ENCODE measurements around the gene CD226. TPM values are rescaled to one million over a fixed set of nuclear protein-coding genes. Genes with fewer than 3 reads are reported as not detected.

CD226 gene
- total RNA-seq, 4 donors from 2014 or later: 0.05 to 0.24 (median 0.16) TPM

DNA sequence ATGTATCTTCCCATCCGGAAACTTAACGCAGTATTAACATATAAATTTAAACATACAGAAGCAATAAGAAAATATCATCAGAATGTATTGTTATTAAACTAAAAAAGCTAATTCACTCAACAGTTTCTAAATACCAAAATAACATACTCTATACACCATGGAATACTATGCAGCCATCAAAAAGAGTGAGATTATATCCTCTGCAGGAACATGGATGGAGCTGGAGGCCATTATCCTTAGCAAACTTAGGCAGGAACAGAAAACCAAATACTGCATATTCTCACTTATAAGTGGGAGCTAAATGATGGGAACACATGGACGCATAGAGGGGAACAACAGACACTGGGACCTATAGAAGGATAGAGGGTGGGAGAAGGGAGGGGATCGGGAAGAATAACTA, 127.1 kb downstream of the CD226 start:
- no peak for DNase-seq (ENCODE audit: low spot score in 2 of 2)
- TF ChIP-seq POLR2AphosphoS5 (IDR thresholded peaks at IDR 0.05) (no peak), EP300 (IDR thresholded peaks at IDR 0.05) (no peak), POLR2A (IDR thresholded peaks at IDR 0.05) (no peak)
- TF ChIP-seq, protein P1, sequence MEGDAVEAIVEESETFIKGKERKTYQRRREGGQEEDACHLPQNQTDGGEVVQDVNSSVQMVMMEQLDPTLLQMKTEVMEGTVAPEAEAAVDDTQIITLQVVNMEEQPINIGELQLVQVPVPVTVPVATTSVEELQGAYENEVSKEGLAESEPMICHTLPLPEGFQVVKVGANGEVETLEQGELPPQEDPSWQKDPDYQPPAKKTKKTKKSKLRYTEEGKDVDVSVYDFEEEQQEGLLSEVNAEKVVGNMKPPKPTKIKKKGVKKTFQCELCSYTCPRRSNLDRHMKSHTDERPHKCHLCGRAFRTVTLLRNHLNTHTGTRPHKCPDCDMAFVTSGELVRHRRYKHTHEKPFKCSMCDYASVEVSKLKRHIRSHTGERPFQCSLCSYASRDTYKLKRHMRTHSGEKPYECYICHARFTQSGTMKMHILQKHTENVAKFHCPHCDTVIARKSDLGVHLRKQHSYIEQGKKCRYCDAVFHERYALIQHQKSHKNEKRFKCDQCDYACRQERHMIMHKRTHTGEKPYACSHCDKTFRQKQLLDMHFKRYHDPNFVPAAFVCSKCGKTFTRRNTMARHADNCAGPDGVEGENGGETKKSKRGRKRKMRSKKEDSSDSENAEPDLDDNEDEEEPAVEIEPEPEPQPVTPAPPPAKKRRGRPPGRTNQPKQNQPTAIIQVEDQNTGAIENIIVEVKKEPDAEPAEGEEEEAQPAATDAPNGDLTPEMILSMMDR (IDR thresholded peaks at IDR 0.05): no peak
- Histone ChIP-seq H3K4me1 (no peaks in the 10 kb centered on the region), H3K27me3 (no peaks in the 10 kb centered on the region), H3K4me3 (no peak overlapping the region), H3K27ac (no peak overlapping the region), H3K9me3 (peaks cover 8% of the 10 kb centered on the region), H3K36me3 (no peaks in the 10 kb centered on the region)
- 91% methylated on average over 4 of the region's 4 CpGs for WGBS

GRCh38 chr18:69819460-69819859, 128.2 kb downstream of the CD226 start:
- H3K9me3 ChIP-seq: peaks cover 8% of the 10 kb centered on the region
- no peaks in the 10 kb centered on the region for H3K4me1 ChIP-seq
- no peak for DNase-seq (ENCODE audit: low spot score in 2 of 2)
- no peak overlapping the region for H3K27ac ChIP-seq
- no peaks in the 10 kb centered on the region for H3K27me3 ChIP-seq
- H3K36me3 ChIP-seq: no peaks in the 10 kb centered on the region
- TF ChIP-seq EP300 (IDR thresholded peaks at IDR 0.05) (no peak), POLR2A (IDR thresholded peaks at IDR 0.05) (no peak), POLR2AphosphoS5 (IDR thresholded peaks at IDR 0.05) (no peak)
- TF ChIP-seq, protein P1 (IDR thresholded peaks at IDR 0.05): no peak
- 63% methylated on average over 2 of the region's 2 CpGs for WGBS
- H3K4me3 ChIP-seq: no peak overlapping the region

DNA sequence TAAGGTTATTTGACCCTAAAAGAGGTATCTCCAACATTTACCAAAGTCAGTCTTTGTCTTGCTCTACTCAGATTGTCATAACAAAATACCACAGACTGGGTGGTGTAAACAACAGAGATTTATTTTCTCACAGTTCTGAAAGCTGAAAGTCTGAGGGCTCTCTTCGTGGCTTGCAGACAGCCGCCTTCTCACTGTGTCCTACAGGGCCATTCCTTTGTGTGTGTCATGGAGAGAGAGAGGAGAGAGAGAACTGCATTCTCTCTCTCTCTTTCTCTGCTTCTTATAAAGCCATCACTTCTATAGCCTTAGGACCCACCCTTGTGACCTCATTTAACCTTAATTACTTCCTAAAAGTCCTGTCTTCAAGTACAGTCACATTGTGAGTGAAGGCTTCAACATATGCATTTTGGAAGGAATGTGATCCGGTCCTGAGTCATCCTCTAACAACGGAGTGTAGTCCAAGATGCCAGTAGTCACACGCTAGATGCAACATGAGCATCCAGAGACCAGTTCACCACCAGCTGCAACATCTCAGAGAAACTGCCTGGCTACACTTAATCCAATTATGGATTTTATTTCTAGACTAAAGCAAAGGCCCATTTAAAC, 130.2 kb downstream of the CD226 start:
- H3K36me3 ChIP-seq: no peaks in the 10 kb centered on the region
- no peak overlapping the region for H3K27ac ChIP-seq
- TF ChIP-seq EP300 (IDR thresholded peaks at IDR 0.05) (no peak), POLR2A (IDR thresholded peaks at IDR 0.05) (no peak), POLR2AphosphoS5 (IDR thresholded peaks at IDR 0.05) (no peak)
- TF ChIP-seq, protein P1 (IDR thresholded peaks at IDR 0.05): no peak
- H3K4me3 ChIP-seq: no peak overlapping the region
- no peaks in the 10 kb centered on the region for H3K27me3 ChIP-seq
- WGBS: 77% methylated on average over 5 of the region's 5 CpGs
- H3K9me3 ChIP-seq: peaks cover 4% of the 10 kb centered on the region
- H3K4me1 ChIP-seq: no peaks in the 10 kb centered on the region
- no peak for DNase-seq (ENCODE audit: low spot score in 2 of 2)

GRCh38 chr18:69814861-69815385, 132.8 kb downstream of the CD226 start:
- no peaks in the 10 kb centered on the region for H3K4me1 ChIP-seq
- H3K36me3 ChIP-seq: no peaks in the 10 kb centered on the region
- no peak for DNase-seq (ENCODE audit: low spot score in 2 of 2)
- 65% methylated on average over 4 of the region's 4 CpGs for WGBS
- TF ChIP-seq POLR2A (IDR thresholded peaks at IDR 0.05) (no peak), POLR2AphosphoS5 (IDR thresholded peaks at IDR 0.05) (no peak), EP300 (IDR thresholded peaks at IDR 0.05) (no peak)
- TF ChIP-seq, protein P1 (IDR thresholded peaks at IDR 0.05): no peak
- H3K9me3 ChIP-seq: no peaks in the 10 kb centered on the region
- H3K4me3 ChIP-seq: no peak overlapping the region
- no peaks in the 10 kb centered on the region for H3K27me3 ChIP-seq
- no peak overlapping the region for H3K27ac ChIP-seq

- Histone ChIP-seq H3K36me3 (no peaks in the 10 kb centered on the region), H3K9me3 (no peaks in the 10 kb centered on the region), H3K27ac (no peak overlapping the region), H3K27me3 (no peaks in the 10 kb centered on the region), H3K4me1 (no peaks in the 10 kb centered on the region), H3K4me3 (no peak overlapping the region)
- no peak for DNase-seq (ENCODE audit: low spot score in 2 of 2)
- TF ChIP-seq, protein P1 (IDR thresholded peaks at IDR 0.05): no peak
- TF ChIP-seq POLR2AphosphoS5 (IDR thresholded peaks at IDR 0.05) (no peak), EP300 (IDR thresholded peaks at IDR 0.05) (no peak), POLR2A (IDR thresholded peaks at IDR 0.05) (no peak)
- 88% methylated on average over 1 of the region's 1 CpG for WGBS
Measured at GRCh38 chr18:69813559-69813958, 134.1 kb downstream of the CD226 start.

Measured in suprapubic skin (tissue), 4 donors.